ENCODE data around the gene TBC1D16. TPM values are rescaled to one million over a fixed set of nuclear protein-coding genes. Genes with fewer than 3 reads are reported as not detected.

TBC1D16 gene
- total RNA-seq, 4 donors from 2014 or later: 26.5 to 44.3 (median 36.3) TPM

DNA sequence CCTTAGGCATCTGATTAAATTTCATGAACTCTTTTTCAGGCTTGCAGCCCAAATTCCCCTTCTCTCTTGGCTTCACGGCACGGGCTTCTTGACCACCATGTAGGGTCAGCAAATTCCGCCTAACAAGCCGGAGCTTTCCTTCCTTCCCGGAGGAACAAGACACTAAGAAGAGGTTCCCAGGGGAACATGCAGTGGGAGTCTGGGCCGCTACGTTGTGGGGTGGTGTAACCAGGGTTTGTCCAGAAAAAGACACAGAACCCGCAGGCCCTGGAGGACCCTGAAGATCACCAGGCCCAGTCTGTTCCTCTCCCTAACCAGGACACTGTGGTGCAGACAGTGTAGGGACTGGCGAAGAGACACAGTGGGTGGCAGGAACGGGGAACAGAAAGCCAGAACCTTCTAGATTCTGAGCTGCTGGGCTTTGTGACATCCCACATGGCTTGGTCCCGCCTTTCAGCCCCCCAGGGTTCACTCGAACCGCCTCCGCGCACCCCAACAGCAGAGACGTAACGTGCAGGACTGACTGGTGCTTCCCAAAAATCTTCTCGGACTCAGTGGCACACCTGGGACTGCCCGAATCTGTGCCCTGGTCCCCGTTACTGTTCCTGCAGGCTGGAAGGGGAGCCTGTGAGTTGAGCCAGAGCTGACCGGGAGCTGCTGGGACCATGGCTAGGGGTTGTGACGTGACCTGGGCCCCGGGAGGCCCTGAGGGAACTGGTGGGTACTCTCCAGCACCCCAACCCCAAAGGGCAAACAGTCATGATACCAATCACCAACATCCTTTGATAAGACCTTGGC lies 55.2 kb downstream of the TBC1D16 start:
- H3K4me1 ChIP-seq: no peaks in the 10 kb centered on the region
- H3K27me3 ChIP-seq: no peaks in the 10 kb centered on the region
- H3K36me3 ChIP-seq: peaks cover 0 to 22% of the 10 kb centered on the region in 2 donors
- no peak for ATAC-seq
- H3K4me3 ChIP-seq: no peak overlapping the region
- H3K27ac ChIP-seq: no peak overlapping the region
- 90 to 97% methylated on average over 5 to 6 of the region's 23 CpGs for WGBS, 2 donors (ENCODE audit: low coverage in 1 of 2)
- H3K9me3 ChIP-seq: no peaks in the 10 kb centered on the region
- TF ChIP-seq POLR2AphosphoS5 (IDR thresholded peaks at IDR 0.05) (no peak), POLR2A (IDR thresholded peaks at IDR 0.05) (no peak), EP300 (IDR thresholded peaks at IDR 0.05) (no peak)
- TF ChIP-seq, protein P1, sequence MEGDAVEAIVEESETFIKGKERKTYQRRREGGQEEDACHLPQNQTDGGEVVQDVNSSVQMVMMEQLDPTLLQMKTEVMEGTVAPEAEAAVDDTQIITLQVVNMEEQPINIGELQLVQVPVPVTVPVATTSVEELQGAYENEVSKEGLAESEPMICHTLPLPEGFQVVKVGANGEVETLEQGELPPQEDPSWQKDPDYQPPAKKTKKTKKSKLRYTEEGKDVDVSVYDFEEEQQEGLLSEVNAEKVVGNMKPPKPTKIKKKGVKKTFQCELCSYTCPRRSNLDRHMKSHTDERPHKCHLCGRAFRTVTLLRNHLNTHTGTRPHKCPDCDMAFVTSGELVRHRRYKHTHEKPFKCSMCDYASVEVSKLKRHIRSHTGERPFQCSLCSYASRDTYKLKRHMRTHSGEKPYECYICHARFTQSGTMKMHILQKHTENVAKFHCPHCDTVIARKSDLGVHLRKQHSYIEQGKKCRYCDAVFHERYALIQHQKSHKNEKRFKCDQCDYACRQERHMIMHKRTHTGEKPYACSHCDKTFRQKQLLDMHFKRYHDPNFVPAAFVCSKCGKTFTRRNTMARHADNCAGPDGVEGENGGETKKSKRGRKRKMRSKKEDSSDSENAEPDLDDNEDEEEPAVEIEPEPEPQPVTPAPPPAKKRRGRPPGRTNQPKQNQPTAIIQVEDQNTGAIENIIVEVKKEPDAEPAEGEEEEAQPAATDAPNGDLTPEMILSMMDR (IDR thresholded peaks at IDR 0.05): no peak

DNA sequence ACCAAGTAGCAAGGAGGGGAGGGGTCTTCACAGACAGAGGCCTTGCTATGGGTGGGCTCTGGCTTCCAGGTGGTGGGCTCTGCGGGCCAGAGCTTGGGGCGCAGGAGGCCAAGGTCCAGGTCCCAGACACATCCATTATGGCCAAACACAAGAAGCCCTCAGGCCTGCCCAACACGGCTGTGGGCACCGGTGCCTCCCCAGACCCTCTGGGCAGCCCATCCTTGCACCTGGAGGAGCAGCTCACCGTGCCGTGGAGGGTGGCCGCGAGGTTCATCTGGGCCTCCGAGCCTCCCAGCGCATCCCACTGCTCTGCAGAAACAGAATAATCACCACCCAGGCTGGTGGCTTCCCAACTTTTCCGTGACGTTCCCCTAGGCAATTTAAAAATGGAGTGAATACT lies 55.9 kb downstream of the TBC1D16 start:
- no peak overlapping the region for H3K27ac ChIP-seq
- WGBS, 2 donors (ENCODE audit: low coverage in 1 of 2): 89 to 93% methylated on average over 3 to 10 of the region's 12 CpGs
- ATAC-seq: no peak
- H3K27me3 ChIP-seq: no peaks in the 10 kb centered on the region
- no peaks in the 10 kb centered on the region for H3K9me3 ChIP-seq
- H3K36me3 ChIP-seq: peaks cover 0 to 22% of the 10 kb centered on the region in 2 donors
- TF ChIP-seq, protein P1 (IDR thresholded peaks at IDR 0.05): no peak
- TF ChIP-seq POLR2AphosphoS5 (IDR thresholded peaks at IDR 0.05) (no peak), POLR2A (IDR thresholded peaks at IDR 0.05) (no peak), EP300 (IDR thresholded peaks at IDR 0.05) (no peak)
- H3K4me1 ChIP-seq: no peaks in the 10 kb centered on the region
- H3K4me3 ChIP-seq: no peak overlapping the region

DNA sequence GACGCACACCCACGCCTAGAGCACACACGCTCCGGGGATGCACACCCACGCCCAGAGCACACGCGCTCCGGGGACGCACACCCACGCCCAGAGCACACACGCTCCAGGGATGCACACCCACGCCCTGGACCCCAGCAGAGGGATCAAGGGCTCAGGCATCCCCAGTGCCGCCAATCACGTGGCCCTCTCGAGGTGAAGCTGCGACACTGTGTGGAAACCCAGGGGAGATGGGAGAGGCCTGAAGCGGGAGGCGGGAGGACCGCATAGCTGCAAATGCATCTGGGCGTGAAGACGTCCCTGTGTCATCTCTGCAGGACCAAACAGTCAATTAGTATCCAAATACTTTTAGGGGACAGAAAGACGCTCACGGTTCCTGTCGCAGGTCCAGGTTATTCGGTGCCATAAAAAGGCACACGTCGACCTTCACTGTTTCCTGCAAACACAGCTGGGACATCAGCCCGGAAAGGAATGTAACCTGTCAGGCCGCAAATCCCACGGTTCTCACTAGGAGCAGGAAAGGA lies 56.4 kb downstream of the TBC1D16 start:
- ATAC-seq: no peak
- 70 to 80% methylated on average over 1 to 8 of the region's 30 CpGs for WGBS, 2 donors (ENCODE audit: low coverage in 1 of 2)
- Histone ChIP-seq H3K4me1 (no peaks in the 10 kb centered on the region), H3K9me3 (no peaks in the 10 kb centered on the region), H3K36me3 (peaks cover 0 to 22% of the 10 kb centered on the region in 2 donors), H3K4me3 (no peak overlapping the region), H3K27me3 (no peaks in the 10 kb centered on the region), H3K27ac (no peak overlapping the region)
- no peak for TF ChIP-seq POLR2AphosphoS5 (IDR thresholded peaks at IDR 0.05)
- TF ChIP-seq, protein P1 (IDR thresholded peaks at IDR 0.05): no peak
- no peak for TF ChIP-seq POLR2A (IDR thresholded peaks at IDR 0.05)
- no peak for TF ChIP-seq EP300 (IDR thresholded peaks at IDR 0.05)

DNA sequence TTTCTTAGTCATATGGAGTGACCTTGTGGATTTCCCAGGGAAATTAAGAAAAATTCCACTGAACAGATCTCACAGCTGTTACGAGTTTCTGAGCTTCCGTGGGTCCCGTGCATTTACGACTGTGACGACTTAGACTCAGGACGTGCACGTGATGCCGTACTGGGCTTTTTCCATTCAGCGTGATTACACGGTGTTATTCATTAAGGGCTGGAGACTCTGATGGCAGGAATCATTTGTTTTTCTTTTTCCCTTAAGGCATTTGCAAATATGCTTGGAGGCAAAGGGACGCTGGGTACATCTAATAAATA lies 57.2 kb downstream of the TBC1D16 start:
- 92 to 100% methylated on average over 1 to 11 of the region's 11 CpGs for WGBS, 2 donors (ENCODE audit: low coverage in 1 of 2)
- Histone ChIP-seq H3K4me1 (no peaks in the 10 kb centered on the region), H3K4me3 (no peak overlapping the region), H3K27me3 (no peaks in the 10 kb centered on the region), H3K9me3 (no peaks in the 10 kb centered on the region), H3K36me3 (peaks cover 0 to 22% of the 10 kb centered on the region in 2 donors), H3K27ac (no peak overlapping the region)
- no peak for ATAC-seq
- TF ChIP-seq, protein P1 (IDR thresholded peaks at IDR 0.05): no peak
- TF ChIP-seq POLR2A (IDR thresholded peaks at IDR 0.05): no peak
- no peak for TF ChIP-seq EP300 (IDR thresholded peaks at IDR 0.05)
- no peak for TF ChIP-seq POLR2AphosphoS5 (IDR thresholded peaks at IDR 0.05)

Measured in gastroesophageal sphincter (tissue), 4 donors.